22Rv1 (cell line): ENCODE results near the gene KIAA1671.

ENCODE experiments used
- H3K27ac ChIP-seq: fragments of 450-650 bp; 2 replicates; pipeline ENCODE4 v1.5.1; 2017
- CTCF ChIP-seq: fragments of 450-650 bp; IDR thresholded peaks from 2 replicates; pipeline ENCODE4 v1.5.1; 2017; ENCODE audit warnings: mild to moderate bottlenecking
- ZFX ChIP-seq: fragments of 450-650 bp; IDR thresholded peaks from 2 replicates; pipeline ENCODE4 v1.6.1; 2017; ENCODE audit warnings: antibody characterized with exemption, borderline replicate concordance

The KIAA1671 gene

GRCh38 chr22:24945430-24945829 lies 7.1 kb upstream of the KIAA1671 start:
- H3K27ac ChIP-seq: no peak overlapping the region
- TF ChIP-seq ZFX: no peak
- TF ChIP-seq CTCF: no peak

- H3K27ac ChIP-seq: no peak overlapping the region
Observed at GRCh38 chr22:24947383-24947782, 5.1 kb upstream of the KIAA1671 start.

GRCh38 chr22:24947881-24948280 lies 4.6 kb upstream of the KIAA1671 start:
- no peak overlapping the region for H3K27ac ChIP-seq
- TF ChIP-seq ZFX (no peak), CTCF (no peak)

More at GRCh38 chr22:24947383-24947782, 5.1 kb upstream of the KIAA1671 start:
- TF ChIP-seq CTCF (no peak), ZFX (no peak)

- TF ChIP-seq CTCF: no peak
- TF ChIP-seq ZFX: no peak
- no peak overlapping the region for H3K27ac ChIP-seq
Observed at GRCh38 chr22:24948356-24949202, 3.9 kb upstream of the KIAA1671 start.

GRCh38 chr22:24950272-24950902 lies 2.1 kb upstream of the KIAA1671 start:
- H3K27ac ChIP-seq: no peak overlapping the region
- no peak for TF ChIP-seq CTCF
- no peak for TF ChIP-seq ZFX

GRCh38 chr22:24952837-24953383 lies 394 bp downstream of the KIAA1671 start:
- H3K27ac ChIP-seq: peak overlapping the region; percentile 81
- no peak for TF ChIP-seq ZFX
- no peak for TF ChIP-seq CTCF
